Measurements from ENCODE around the gene EXT2.

EXT2 gene

DNA sequence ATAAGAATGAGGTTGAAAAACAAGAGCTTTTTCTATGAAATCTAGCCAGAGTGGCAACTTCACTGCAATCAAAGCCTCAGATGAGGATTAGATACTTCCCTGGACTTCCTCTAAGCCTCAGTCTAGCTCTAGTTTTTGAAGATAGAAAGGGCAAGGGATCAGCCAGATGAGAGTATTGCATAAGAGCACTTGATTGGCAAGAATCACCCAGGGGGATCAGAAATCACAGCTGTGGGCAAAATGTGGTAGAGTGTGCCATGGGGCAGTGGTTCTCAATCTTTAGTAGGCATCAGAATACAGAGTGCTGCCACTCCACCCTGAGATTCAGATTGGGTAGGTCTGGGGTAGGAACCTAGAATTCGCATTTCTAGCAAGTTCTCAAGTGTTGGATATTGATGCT is 82.4 kb downstream of the EXT2 start:
- TF ChIP-seq SPI1 (IDR thresholded peaks at IDR 0.05; ENCODE audit: borderline replicate concordance, low read depth) (no peak), POLR2AphosphoS5 (IDR thresholded peaks at IDR 0.05; ENCODE audit: low read depth) (no peak), GABPA (IDR thresholded peaks at IDR 0.05; ENCODE audit: low read depth) (no peak)
- TF ChIP-seq, protein P1, sequence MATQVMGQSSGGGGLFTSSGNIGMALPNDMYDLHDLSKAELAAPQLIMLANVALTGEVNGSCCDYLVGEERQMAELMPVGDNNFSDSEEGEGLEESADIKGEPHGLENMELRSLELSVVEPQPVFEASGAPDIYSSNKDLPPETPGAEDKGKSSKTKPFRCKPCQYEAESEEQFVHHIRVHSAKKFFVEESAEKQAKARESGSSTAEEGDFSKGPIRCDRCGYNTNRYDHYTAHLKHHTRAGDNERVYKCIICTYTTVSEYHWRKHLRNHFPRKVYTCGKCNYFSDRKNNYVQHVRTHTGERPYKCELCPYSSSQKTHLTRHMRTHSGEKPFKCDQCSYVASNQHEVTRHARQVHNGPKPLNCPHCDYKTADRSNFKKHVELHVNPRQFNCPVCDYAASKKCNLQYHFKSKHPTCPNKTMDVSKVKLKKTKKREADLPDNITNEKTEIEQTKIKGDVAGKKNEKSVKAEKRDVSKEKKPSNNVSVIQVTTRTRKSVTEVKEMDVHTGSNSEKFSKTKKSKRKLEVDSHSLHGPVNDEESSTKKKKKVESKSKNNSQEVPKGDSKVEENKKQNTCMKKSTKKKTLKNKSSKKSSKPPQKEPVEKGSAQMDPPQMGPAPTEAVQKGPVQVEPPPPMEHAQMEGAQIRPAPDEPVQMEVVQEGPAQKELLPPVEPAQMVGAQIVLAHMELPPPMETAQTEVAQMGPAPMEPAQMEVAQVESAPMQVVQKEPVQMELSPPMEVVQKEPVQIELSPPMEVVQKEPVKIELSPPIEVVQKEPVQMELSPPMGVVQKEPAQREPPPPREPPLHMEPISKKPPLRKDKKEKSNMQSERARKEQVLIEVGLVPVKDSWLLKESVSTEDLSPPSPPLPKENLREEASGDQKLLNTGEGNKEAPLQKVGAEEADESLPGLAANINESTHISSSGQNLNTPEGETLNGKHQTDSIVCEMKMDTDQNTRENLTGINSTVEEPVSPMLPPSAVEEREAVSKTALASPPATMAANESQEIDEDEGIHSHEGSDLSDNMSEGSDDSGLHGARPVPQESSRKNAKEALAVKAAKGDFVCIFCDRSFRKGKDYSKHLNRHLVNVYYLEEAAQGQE (IDR thresholded peaks at IDR 0.05; ENCODE audit: insufficient replicate concordance, low read depth) = no peak
- TF ChIP-seq, protein P2, sequence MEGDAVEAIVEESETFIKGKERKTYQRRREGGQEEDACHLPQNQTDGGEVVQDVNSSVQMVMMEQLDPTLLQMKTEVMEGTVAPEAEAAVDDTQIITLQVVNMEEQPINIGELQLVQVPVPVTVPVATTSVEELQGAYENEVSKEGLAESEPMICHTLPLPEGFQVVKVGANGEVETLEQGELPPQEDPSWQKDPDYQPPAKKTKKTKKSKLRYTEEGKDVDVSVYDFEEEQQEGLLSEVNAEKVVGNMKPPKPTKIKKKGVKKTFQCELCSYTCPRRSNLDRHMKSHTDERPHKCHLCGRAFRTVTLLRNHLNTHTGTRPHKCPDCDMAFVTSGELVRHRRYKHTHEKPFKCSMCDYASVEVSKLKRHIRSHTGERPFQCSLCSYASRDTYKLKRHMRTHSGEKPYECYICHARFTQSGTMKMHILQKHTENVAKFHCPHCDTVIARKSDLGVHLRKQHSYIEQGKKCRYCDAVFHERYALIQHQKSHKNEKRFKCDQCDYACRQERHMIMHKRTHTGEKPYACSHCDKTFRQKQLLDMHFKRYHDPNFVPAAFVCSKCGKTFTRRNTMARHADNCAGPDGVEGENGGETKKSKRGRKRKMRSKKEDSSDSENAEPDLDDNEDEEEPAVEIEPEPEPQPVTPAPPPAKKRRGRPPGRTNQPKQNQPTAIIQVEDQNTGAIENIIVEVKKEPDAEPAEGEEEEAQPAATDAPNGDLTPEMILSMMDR (IDR thresholded peaks at IDR 0.05; ENCODE audit: insufficient read depth, low read length) = no peak
- H3K27ac ChIP-seq (replicated peaks) = no peak overlapping the region
- no peak for DNase-seq (ENCODE audit: low read depth in 1 of 2, low spot score in 1 of 2)
- H3K4me3 ChIP-seq (replicated peaks; ENCODE audit: insufficient read depth, low read length) = no peak overlapping the region
- H3K27me3 ChIP-seq (ENCODE audit: insufficient read depth, poor library complexity, severe bottlenecking) = no peaks in the 10 kb centered on the region

DNA sequence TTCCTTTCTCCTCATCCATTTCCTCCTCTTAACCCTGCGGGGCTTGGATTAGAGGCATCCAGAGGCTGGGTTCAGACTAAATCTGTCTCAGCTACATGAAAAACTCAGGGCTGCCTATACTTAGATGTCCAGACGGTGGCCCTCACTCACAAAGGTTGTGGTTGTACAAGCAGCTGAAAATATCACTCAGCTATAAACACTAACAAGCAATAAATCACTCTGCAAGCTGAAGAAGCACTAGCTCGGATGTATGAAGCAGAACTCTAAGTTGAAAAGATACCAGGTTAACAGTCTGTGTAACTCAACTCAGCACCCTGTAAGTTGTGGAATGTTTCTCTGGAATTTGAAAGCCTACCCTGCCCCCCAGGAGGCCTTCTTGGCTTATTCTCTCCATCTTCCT is 82.9 kb downstream of the EXT2 start:
- H3K4me3 ChIP-seq (replicated peaks; ENCODE audit: insufficient read depth, low read length) = no peak overlapping the region
- H3K27ac ChIP-seq (replicated peaks) = no peak overlapping the region
- TF ChIP-seq, protein P1 (IDR thresholded peaks at IDR 0.05; ENCODE audit: insufficient replicate concordance, low read depth) = no peak
- H3K27me3 ChIP-seq (ENCODE audit: insufficient read depth, poor library complexity, severe bottlenecking) = no peaks in the 10 kb centered on the region
- no peak for DNase-seq (ENCODE audit: low read depth in 1 of 2, low spot score in 1 of 2)

DNA sequence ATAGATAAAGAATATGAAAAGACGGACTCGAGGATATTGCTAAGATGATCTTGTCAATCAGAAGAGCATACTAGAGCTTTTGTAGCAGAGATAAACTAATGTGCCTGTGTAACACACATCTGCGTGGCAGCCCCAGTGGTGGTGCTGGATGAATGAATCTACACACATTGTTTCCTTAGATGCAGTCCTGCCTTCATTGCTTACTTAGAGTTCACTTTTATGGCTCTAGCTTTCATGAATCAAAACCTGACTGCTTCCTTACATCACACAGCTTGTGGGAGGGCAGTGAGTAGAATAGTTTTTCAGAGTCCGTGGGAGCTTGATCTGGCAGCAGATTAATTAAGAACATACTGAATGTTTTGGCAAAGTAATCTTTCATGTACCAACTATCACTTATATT is 83.7 kb downstream of the EXT2 start:
- Histone ChIP-seq H3K4me3 (replicated peaks; ENCODE audit: insufficient read depth, low read length) (no peak overlapping the region), H3K27ac (replicated peaks) (no peak overlapping the region), H3K27me3 (ENCODE audit: insufficient read depth, poor library complexity, severe bottlenecking) (no peaks in the 10 kb centered on the region)
- TF ChIP-seq GABPA (IDR thresholded peaks at IDR 0.05; ENCODE audit: low read depth) = no peak
- TF ChIP-seq SPI1 (IDR thresholded peaks at IDR 0.05; ENCODE audit: borderline replicate concordance, low read depth) = no peak
- TF ChIP-seq, protein P1 (IDR thresholded peaks at IDR 0.05; ENCODE audit: insufficient replicate concordance, low read depth) = no peak
- TF ChIP-seq, protein P2 (IDR thresholded peaks at IDR 0.05; ENCODE audit: insufficient read depth, low read length) = no peak
- TF ChIP-seq POLR2AphosphoS5 (IDR thresholded peaks at IDR 0.05; ENCODE audit: low read depth) = no peak
- no peak for DNase-seq (ENCODE audit: low read depth in 1 of 2, low spot score in 1 of 2)

DNA sequence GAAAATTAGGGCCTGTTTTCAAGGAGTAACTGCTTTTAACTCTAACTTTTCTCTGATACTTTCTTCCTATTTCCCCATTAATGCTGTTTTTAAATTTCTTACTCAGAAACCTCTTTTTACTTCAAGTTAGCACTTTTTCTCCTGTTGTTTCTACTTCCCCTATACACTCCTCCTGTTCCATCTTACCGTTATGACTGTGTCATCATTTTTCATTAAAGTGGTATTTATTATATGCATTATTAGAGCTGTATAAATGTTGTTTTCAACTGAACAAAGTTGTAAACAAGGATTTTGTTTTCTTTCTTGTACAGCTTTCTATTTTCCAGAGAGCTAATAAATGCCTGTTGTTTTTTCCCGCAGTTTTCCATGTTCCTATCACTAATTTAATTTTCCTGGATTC is 84.6 kb downstream of the EXT2 start:
- TF ChIP-seq, protein P1 (IDR thresholded peaks at IDR 0.05; ENCODE audit: insufficient replicate concordance, low read depth) = no peak
- no peak for TF ChIP-seq POLR2AphosphoS5 (IDR thresholded peaks at IDR 0.05; ENCODE audit: low read depth)
- no peak for DNase-seq (ENCODE audit: low read depth in 1 of 2, low spot score in 1 of 2)

More for the DNA sequence above, 84.6 kb downstream of the EXT2 start:
- no peak overlapping the region for H3K4me3 ChIP-seq (replicated peaks; ENCODE audit: insufficient read depth, low read length)
- no peak overlapping the region for H3K27ac ChIP-seq (replicated peaks)
- no peaks in the 10 kb centered on the region for H3K27me3 ChIP-seq (ENCODE audit: insufficient read depth, poor library complexity, severe bottlenecking)

All from HL-60 (cell line).